Right ventricle myocardium superior (tissue), 1 donor: Measurements from ENCODE around the gene CPNE8. TPM values are rescaled to one million over a fixed set of nuclear protein-coding genes. Genes with fewer than 3 reads are reported as not detected.
"Not testable (repeated sequence)": the region's sequence is repeated elsewhere in the genome, so short reads cannot be mapped to it uniquely, and the experiment has no call there.

ENCODE experiments used
- ATAC-seq: fragments of 200-7000 bp; cut with Tn5 transposase; one replicate; pipeline ENCODE4 v1.9.1; 2020; ENCODE audit warnings: mild to moderate bottlenecking; ENCODE audit not compliant: poor library complexity
- DNase-seq: peaks from one replicate; pipeline ENCODE4 v3.0.0-alpha.2; 2020
- intact Hi-C: fragments of 100-400 bp; cut with DNase I; formaldehyde crosslinking; loops from one replicate; pipeline ENCODE4 v1.11.2; 2022
- total RNA-seq: library from RNA; stranded (reverse); fragmentation: NEBNext Ultra II Directional; extraction: Animal tissue kit (Norgen Biotek cat#: 25700); gene quantifications from one replicate; pipeline ENCODE4 v1.2.1, GENCODE V29; 2021
- donor health status: DM: no; HTN: yes; CAD: no; lungs with severe emphysema.

The CPNE8 gene
- total RNA-seq, 1 donor from 2014 or later = 10.7 TPM

- ATAC-seq = no peak
- no peak for DNase-seq
- intact Hi-C loops = no loop called here
These were observed 133.5 kb downstream of the CPNE8 start for GRCh38 chr12:38771871-38772270.

- ATAC-seq = no peak
- intact Hi-C loops = no loop called here
- DNase-seq = no peak
These were observed 143.6 kb downstream of the CPNE8 start for GRCh38 chr12:38761636-38762342.

GRCh38 chr12:38761111-38761510 lies 144.3 kb downstream of the CPNE8 start:
- intact Hi-C loops = no loop called here
- ATAC-seq (no peak), DNase-seq (no peak)

- no peak for ATAC-seq
- intact Hi-C loops = no loop called here
These were observed 145.8 kb downstream of the CPNE8 start for GRCh38 chr12:38759621-38760020.

GRCh38 chr12:38746744-38747143 lies 158.6 kb downstream of the CPNE8 start:
- intact Hi-C loops = no loop called here
- DNase-seq (no peak), ATAC-seq (no peak)

More at GRCh38 chr12:38759621-38760020, 145.8 kb downstream of the CPNE8 start:
- no peak for DNase-seq

GRCh38 chr12:38745601-38746000 lies 159.8 kb downstream of the CPNE8 start:
- intact Hi-C loops = no loop called here
- DNase-seq (no peak), ATAC-seq (no peak)

- intact Hi-C loops = no loop called here
- ATAC-seq (no peak), DNase-seq (no peak)
These were observed 161.3 kb downstream of the CPNE8 start for GRCh38 chr12:38744041-38744440.

GRCh38 chr12:38742496-38742895 lies 162.9 kb downstream of the CPNE8 start:
- intact Hi-C loops, ATAC-seq, DNase-seq: not testable (repeated sequence)

- intact Hi-C loops = no loop called here
- no peak for DNase-seq
- no peak for ATAC-seq
These were observed 168.6 kb downstream of the CPNE8 start for GRCh38 chr12:38736821-38737220.

- intact Hi-C loops = no loop called here
These were observed 172.6 kb downstream of the CPNE8 start for GRCh38 chr12:38732761-38733160.

GRCh38 chr12:38728894-38729293 lies 176.5 kb downstream of the CPNE8 start:
- ATAC-seq (no peak), DNase-seq (no peak)
- intact Hi-C loops = no loop called here

More at GRCh38 chr12:38732761-38733160, 172.6 kb downstream of the CPNE8 start:
- ATAC-seq (no peak), DNase-seq (no peak)

- no peak for ATAC-seq
- intact Hi-C loops = no loop called here
- DNase-seq = no peak
These were observed 183.7 kb downstream of the CPNE8 start for GRCh38 chr12:38721611-38722252.

- no peak for DNase-seq
- no peak for ATAC-seq
- intact Hi-C loops = no loop called here
These were observed 184.7 kb downstream of the CPNE8 start for GRCh38 chr12:38720661-38721060.

GRCh38 chr12:38713294-38713693 lies 192.1 kb downstream of the CPNE8 start:
- ATAC-seq = no peak
- intact Hi-C loops = no loop called here
- no peak for DNase-seq

- intact Hi-C loops = no loop called here
- ATAC-seq (no peak), DNase-seq (no peak)
These were observed 194.3 kb downstream of the CPNE8 start for GRCh38 chr12:38711054-38711453.

- no peak for DNase-seq
- intact Hi-C loops = no loop called here
- ATAC-seq = no peak
These were observed 196.9 kb downstream of the CPNE8 start for GRCh38 chr12:38708466-38708865.

GRCh38 chr12:38707648-38708047 lies 197.7 kb downstream of the CPNE8 start:
- intact Hi-C loops = no loop called here
- ATAC-seq (no peak), DNase-seq (no peak)

GRCh38 chr12:38697289-38697688 lies 208.1 kb downstream of the CPNE8 start:
- DNase-seq = no peak
- intact Hi-C loops = no loop called here
- no peak for ATAC-seq

- ATAC-seq (no peak), DNase-seq (no peak)
- intact Hi-C loops = no loop called here
These were observed 210.3 kb downstream of the CPNE8 start for GRCh38 chr12:38695057-38695456.

- intact Hi-C loops = no loop called here
- ATAC-seq (no peak), DNase-seq (no peak)
These were observed 214.2 kb downstream of the CPNE8 start for GRCh38 chr12:38691164-38691563.
